SK-N-SH treated with all-trans-retinoic acid at 6 μM for 48 hours (cell line): Measurements from ENCODE around the gene PDGFA.

Experiments
- BACH2 ChIP-seq: fragments of 250-450 bp; sonication (Bioruptor Pico); IDR thresholded peaks from 2 replicates; pipeline ENCODE4 v1.9.0; 2021; ENCODE audit warnings: mild to moderate bottlenecking, borderline replicate concordance
- CREB5 ChIP-seq: fragments of 250-450 bp; sonication (Bioruptor Pico); IDR thresholded peaks from 2 replicates; pipeline ENCODE4 v1.5.1; 2020; ENCODE audit warnings: low read depth, mild to moderate bottlenecking, moderate library complexity
- PATZ1 ChIP-seq: fragments of 250-450 bp; sonication (Bioruptor Pico); IDR thresholded peaks from 2 replicates; pipeline ENCODE4 v1.8.0; 2020; ENCODE audit warnings: mild to moderate bottlenecking, moderate library complexity, borderline replicate concordance
- SNAI2 ChIP-seq: fragments of 250-450 bp; sonication (Bioruptor Pico); IDR thresholded peaks from 2 replicates; pipeline ENCODE4 v1.5.0; 2020; ENCODE audit warnings: mild to moderate bottlenecking, moderate library complexity

GRCh38 chr7:504221-505111 is 15.2 kb downstream of the PDGFA start:
- TF ChIP-seq SNAI2 (CRISPR knock-in tag), result no peak
- TF ChIP-seq PATZ1 (CRISPR knock-in tag), result no peak
- TF ChIP-seq CREB5 (CRISPR knock-in tag), result no peak
- no peak for TF ChIP-seq BACH2 (CRISPR knock-in tag)
